ENCODE data around the gene TBC1D10A.

TBC1D10A gene

DNA sequence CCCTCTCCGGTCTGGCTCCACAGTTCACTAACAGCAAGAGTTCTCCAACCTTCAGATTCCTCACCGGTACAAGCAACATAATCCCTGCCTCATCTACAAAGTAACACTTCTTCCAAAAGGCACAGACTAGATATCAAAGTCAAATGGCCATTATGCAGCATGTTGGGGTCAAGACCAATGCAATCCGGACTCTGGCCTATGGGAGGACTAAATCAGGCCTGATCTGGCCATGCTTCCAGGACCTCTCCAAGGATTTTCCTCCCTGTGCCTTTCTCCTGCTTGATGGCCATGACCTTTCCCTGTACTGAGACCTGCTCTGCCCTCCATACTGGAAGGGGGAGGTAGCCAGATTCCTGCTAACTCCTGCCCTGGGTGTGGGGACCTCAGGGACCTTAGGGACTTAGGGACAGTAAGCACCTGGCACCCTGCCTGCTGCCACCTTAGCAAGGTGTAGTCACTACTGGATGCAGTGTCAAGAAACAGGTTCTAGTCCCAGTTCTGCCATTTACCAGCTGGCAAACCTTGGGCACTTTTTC, 6.7 kb downstream of the TBC1D10A start:
- no peak for DNase-seq (ENCODE audit: low read depth in 2 of 2)

- DNase-seq (ENCODE audit: low read depth in 2 of 2) = no peak
Observed at GRCh38 chr22:30318799-30319419, 7.8 kb downstream of the TBC1D10A start.

GRCh38 chr22:30317778-30318177, 9.0 kb downstream of the TBC1D10A start:
- DNase-seq (ENCODE audit: low read depth in 2 of 2) = no peak

DNA sequence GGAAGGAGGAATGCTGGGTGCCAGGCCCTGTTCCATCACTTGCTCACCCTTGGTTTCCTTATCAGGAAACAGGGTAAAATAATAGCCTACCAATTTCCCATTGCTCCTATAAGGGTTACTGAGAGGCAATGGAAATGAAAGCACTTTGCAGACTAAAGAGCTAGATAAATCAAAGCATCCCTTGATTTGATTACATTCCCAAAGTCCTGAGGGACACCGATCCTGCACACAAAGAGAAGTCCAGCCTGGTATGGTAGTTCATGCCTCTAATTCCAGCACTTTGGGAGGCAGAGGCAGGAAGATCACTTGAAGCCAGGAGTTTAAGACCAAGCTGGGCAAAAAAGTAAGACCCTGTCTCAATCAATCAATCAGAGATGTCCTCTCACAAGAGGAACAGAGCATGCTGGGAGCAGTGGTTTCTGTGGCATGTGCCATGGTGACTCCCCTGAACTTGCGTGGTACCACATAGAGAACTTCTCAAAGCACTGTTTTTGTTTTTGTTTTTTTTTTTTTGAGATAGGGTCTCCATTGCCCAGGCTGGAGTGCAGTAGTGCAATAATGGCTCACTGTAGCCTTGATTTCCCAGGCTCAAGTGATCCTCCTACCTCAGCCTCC, 10.7 kb downstream of the TBC1D10A start:
- no peak for DNase-seq (ENCODE audit: low read depth in 2 of 2)

- no peak for DNase-seq (ENCODE audit: low read depth in 2 of 2)
Observed at GRCh38 chr22:30314915-30315314, 11.8 kb downstream of the TBC1D10A start.

DNA sequence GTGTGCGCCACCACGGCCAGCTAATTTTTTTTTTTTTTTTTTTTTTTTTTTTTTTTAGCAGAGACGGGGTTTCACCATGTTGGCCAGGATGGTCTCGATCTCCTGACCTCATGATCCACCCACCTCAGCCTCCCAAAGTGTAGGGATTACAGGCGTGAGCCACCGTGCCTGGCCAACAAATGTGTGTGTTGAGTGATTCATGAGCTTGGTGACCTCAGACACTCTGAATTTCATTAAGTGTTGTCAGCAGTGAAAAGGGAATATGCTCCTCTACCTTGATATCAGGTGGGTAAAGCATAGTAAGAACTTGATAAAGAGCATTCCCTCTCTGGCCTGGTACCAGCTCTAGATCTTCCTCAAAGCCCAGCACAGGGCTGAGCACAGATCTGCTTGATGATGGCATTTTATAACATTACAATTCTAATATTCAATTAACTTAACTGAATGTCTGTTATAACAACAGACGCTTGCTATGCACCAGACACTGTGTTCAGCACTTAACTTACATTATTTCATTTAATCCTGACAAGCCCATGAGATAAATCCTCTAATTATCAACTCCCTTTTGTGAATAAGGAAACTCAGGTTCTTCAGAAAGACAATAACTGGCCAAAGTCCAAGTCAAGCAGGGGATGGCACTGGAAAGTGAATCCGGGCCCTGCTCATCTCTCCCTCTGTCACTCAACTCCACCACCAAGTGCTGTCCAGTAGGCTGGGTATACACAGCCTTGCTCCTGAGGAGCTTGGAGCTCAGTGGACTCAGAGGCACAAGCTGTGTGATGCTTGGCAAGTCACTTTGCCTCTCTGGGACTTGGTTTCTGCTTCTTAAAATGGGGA, 13.0 kb downstream of the TBC1D10A start:
- no peak for DNase-seq (ENCODE audit: low read depth in 2 of 2)

GRCh38 chr22:30312053-30312452, 14.7 kb downstream of the TBC1D10A start:
- no peak for DNase-seq (ENCODE audit: low read depth in 2 of 2)

GRCh38 chr22:30310881-30311771, 15.6 kb downstream of the TBC1D10A start:
- no peak for DNase-seq (ENCODE audit: low read depth in 2 of 2)

- no peak for DNase-seq (ENCODE audit: low read depth in 2 of 2)
Observed at GRCh38 chr22:30309951-30310741, 16.6 kb downstream of the TBC1D10A start.

DNA sequence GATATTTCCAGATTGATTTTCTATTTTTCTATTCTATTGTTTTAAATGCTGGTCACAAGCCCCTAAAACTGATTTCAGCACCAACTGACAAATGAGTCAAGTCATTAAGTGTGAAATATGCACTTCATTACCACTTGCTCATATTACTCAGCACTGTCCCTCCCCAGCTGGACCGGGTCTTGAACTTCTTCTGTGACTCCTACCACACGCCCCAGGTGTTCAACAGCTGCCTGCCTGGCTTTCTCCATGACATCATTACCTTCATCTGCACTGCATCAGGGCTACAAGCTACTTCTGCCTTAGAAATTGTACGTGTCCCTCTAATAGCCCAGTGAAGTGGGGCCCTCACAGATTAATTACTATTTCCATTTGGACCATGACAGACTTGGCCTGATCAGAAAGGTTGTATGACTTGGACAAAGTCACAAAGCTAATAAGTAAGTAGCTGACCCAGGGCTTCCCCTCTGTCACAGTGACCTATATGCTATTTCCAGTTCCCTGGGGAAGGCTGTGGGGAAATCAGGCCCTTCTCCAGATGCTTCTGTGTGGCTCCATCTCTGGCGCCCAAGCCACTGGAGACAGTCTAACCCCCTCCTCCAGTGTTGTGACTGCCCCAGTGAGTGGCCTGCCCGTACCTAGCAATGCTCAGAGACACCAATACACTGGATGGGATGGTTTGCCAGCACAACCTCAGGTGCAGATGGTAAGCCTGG, 18.1 kb downstream of the TBC1D10A start:
- no peak for DNase-seq (ENCODE audit: low read depth in 2 of 2)

GRCh38 chr22:30308093-30308492, 18.6 kb downstream of the TBC1D10A start:
- no peak for DNase-seq (ENCODE audit: low read depth in 2 of 2)

DNA sequence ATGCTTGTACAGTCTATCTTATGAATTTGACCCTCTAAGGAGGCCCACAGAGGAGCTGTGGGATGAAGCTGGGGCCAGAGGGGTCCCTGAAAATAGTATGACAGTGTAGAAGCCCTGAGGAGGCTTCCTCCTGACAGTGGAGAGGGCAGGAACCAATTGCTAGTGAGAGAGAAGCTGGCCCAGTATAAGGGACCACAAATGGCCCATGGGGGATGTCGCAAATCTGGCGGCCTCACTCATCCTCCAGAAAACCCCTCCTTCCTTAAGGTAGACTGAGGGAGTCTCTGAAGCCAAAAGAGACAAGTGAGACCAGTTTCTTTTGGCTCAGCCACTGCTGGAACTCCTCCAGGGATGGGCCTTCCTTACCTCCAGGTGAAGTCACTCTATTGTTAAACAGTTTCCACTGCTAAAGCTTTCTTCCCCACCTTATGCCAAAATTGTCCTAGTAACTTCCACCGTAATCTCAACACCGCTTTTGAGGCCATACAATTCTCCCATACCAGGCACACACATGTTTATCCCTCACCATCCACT, 19.6 kb downstream of the TBC1D10A start:
- no peak for DNase-seq (ENCODE audit: low read depth in 2 of 2)

DNA sequence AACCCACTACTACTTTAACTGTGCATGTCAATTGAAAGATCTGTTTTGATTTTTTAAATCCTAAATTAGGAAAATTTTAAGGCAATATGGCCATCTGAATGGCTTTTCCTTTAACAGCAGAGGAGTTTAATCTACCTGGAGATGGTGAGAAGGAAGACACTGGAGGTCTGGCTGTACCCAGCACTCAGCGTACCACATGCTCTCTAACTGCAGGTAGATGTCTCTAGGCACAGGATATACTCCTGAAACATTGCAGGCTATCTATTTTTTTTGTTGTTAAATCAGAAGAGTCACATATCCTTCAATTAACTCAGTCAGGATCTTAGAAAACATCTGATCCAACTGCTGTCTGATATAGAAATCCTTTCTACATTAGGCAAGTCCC, 20.1 kb downstream of the TBC1D10A start:
- no peak for DNase-seq (ENCODE audit: low read depth in 2 of 2)

GRCh38 chr22:30305906-30306626, 20.7 kb downstream of the TBC1D10A start:
- no peak for DNase-seq (ENCODE audit: low read depth in 2 of 2)

DNA sequence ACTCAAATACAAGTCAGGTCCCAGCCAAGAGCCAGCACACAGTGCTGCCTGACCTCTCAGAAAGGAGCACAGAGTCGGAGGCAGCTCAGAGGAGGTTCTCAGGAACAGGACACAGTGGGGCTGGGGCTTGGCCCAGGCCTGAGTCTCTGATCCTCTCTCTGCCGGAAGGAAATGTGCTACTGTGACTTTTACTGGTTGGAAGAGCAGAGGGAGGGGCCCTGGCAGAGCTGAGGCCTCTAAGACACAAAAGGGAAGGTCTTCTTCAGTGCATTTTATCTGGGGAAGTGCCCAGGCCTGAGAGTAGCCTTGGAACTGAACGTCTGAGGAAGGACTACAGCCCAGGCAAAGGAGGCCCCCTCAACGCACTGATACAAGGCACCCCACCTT, 21.2 kb downstream of the TBC1D10A start:
- no peak for DNase-seq (ENCODE audit: low read depth in 2 of 2)

GRCh38 chr22:30304495-30305244, 22.1 kb downstream of the TBC1D10A start:
- DNase-seq (ENCODE audit: low read depth in 2 of 2) = no peak

DNA sequence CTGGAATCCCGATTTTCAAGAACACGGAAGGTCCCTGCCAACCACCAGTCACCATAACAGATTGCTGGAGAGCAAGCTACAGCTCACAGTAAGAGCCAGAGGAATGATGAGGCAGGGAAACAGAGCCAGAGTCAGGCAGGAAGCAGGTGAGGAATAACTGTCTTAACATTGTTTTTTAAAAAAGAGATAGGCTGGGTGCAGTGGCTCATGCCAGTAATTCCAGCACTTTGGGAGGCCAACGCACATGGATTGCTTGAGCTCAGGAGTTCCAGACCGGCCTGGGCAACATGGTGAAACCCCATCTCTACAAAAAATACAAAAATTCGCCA, 24.0 kb downstream of the TBC1D10A start:
- no peak for DNase-seq (ENCODE audit: low read depth in 2 of 2)

DNA sequence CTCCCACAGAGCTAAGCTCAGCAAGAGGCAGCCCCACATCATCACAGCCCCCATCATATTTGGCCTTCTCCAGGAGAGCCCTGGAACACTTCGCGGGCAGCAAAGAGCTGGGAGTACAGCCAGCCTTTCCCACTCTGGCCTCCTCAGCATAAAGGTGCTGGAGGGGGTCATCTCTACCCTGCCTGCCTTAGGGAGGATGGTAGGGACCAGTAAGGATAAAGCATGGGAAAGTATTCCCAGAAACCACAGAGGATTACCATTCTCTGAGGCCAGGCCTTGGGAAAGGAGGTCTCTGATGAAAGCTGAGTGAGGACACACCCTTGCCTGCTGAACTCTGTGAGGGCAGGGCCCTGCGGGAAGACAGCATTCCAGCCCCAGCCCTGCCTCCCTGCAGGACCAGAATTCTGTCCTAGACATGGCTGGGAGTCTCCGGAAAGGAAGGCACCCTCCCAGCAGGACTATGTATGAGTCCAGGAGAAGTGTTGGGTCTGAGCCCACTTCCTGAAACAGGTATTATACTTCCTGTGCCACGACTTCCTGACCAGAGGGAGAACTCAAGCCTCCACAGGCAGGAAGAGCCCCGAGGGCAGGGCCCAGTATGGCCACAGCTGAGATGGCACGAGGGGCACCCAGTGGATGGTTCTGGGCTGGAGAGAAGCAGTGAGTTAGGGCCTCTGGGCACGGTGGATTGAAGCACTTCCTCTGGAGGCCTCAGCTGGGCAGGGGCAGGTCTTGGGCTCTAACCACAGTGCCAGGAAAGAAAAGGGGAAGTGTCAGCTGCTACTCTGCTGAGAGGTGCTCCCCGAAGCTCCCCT, 24.5 kb downstream of the TBC1D10A start:
- no peak for DNase-seq (ENCODE audit: low read depth in 2 of 2)
